ENCODE data around the gene DDN.

Gene DDN

DNA sequence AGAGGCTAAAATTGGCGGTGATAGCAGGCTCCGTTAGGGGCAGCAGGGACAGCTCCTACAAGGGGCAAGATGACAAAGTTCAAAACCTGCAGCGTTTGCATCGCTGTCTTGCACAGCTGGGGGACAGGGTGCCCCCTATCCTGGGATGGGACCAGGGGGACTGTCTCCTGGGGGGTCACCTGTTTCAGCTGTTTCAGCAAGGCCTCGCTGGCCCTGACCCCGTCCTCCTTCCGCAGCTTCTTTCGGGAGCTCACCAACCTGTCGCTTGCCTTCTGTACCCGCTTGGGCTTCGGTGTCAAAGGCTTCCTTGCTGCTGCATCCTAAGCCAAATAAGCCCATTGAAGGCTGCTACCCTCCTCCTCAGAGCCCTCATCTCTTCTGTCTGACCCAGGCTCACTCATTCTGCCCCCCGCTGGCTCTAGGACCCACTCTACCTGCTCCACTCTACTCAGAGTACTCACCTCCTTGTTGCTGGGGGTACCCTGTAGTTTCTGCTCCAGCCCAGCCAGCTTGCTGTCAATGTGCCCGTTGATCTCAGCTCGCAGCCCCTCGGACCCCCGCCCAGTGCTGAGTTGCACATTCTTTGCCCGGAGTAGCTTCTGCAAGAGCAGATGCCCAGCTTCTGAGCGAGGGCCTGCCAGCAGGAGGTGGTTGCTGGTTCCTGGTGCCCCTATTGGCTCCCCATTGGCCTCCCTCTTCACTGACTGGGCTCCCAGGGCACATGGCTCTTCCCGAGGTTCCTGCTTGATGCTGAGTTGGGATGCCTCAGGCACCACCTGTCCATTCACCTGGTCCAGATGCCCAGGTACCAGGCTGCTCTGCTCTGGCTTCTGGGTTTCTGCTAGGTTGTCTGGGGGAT is 31.8 kb upstream of the DDN start:
- DNase-seq, result no peak

DNA sequence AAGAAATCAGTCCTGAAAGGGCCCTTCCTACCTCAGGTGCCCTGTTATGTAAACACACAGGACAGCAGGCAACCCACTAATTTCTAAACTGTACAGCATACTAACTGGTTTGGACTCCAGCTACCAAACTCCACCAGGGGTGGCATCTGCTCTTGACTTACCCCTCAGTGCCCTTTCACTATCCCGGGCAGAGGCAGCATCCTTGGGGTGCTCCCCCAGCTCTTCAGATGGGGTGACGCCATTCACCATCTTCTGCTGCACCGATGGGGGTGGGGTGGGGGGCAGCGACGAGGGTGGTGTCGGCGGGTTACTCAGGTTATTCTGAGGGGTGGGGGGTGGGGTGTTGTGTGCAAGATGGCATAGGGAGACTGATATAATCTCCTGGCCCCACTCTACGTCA is 30.9 kb upstream of the DDN start:
- DNase-seq, result no peak

DNA sequence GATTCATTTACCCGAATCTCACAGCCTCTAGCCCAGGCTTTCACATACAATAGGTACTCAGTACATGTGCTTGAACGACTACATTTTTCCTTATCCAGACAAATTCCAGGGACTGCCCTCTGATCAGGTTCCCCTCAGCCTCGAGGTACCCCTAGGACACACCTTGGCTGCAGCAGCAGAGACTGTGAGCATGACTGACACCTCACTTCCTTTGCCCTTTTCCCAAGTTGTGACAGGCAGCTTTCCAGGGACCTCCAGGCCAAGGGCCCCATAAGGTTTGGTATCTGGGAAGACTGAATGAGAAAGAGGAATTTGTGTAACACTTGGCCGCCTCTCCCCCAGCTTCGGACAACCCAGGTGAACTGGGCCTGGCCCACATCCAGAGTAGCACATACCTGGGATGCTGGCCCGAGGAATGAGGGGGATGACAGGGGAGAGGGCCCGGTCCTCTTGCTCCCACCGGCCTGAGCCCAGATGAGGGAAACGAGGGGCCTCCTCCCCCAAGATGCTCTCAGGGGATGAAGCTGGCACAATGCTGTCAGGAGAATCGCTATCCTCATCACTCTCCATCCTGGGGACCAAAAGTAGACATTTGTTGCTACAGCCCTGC is 29.6 kb upstream of the DDN start:
- DNase-seq, result no peak

DNA sequence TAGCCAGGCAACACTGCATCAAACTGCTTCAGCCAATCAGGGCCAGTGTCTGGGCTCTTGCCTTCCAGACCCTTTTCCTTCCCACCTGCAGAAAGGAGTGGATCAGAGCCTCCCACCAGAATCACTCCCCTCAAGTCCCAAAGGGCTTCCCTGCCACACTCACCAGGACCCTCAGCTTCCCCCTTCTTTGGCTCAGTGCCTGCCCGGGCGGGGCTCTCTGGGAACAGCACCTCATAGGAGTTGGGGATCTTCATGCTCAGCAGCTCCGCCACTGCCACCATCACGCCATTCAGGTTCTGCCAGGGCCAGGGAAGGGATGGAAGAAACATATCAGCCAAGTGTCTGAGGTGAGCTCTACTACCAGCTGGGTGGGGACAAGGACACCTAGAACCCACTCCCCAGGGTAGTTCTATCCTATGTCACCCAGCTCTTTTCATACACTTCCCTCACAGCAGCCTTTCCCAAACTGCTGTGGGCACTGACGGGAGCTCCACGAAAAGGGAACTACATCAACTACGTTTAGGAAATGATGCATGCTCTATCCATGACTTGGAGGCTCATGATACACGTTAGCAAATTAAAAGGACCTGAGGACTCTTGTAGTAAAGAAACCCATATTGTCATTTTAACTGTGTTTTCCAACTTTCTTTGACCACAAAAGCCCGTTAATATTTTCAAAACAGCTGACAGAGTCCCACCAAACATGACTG is 28.8 kb upstream of the DDN start:
- peak; percentile 63 for DNase-seq

DNA sequence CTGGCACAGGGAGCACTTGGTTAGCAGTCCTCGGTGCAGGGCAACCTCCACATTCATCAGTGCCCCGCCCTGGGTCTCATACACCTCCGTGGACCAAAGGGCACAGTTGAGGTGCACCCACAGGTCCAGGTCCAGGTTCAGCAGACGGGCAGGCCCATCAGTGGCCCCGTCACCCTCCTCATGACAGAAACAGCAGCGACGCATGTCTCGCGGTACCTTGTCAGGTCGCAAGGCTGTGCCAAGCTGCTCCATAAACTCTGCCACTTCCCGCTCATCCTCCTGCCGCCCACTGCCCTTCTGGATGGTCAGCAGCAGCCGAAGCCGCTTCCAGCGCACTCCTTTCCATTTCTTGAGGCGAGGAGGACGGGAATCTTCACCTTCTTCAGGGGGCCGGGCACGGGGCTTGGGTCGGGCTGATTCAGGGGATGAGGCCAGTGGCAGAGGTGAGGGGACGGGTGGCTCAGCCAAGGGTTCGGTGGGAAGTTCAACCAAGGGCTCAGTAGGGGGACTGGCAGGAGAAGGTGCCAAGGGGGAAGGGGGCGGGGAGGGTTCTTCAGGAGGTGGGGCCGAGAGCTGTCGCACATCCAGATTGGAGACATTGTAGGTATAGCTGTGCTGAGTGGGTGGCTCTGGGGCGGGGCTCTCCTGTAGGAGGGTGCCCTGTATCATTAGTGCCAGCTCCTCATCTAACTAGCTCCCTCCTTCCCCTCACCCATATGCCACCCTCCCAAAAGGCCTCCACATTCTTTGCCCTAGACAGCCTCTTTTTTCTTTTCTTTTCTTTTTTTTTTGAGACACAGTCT is 27.7 kb upstream of the DDN start:
- no peak for DNase-seq

DNA sequence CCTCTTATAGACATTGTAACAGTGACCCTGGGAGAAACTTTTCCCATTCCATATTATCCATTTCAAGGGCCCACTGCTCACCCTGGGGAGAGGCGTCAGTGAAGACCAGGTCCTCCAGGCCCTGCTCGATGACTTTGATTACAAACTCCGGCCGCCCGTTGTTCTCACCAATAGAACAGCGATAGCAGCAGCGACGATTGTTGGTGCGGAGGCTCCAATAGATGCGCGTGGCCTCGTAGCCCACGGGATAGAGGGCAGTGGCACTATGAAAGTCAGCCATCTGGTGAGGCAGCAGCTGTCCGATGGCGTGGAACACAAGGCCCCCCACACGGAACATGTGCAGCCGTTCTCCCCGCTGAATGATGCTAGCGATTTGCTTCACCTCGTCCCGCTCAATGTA is 26.9 kb upstream of the DDN start:
- DNase-seq, result no peak

DNA sequence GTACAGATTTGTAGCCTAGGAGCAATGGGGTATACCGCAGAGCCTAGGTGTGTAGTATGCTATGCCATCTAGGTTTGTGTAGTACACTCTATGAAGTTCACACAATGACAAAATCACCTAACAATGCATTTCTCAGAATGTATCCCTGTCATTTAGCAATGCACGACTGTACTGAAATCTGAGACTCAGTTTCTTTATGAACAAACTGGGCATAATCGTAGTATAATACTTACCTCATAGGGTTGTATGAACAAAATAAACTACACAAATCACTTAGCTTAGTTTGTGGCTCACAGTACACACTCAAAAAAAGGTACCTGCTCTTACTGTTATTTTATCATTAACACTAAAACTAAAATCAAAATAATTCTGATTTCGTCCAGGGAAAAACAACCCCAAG is 26.3 kb upstream of the DDN start:
- DNase-seq, result no peak

DNA sequence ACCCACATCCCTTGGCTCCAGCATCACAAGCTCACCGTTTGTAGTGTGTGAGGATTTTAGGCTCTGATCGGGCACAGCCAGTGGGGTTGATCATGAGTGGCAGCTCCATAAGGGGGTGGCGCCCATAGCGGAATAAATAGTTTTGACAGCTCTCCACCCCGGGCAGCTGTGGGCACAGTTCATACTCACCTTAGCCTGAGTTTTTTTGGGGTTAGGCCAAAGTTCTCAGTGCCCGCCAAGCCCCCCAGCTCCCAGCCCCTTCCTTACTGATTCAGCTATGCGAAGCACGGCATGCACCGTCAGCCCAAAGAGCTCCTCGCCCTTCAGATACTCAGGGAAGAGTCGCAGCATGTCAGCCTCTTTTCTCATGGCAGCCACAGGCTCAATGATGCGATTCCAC is 25.4 kb upstream of the DDN start:
- DNase-seq, result no peak

DNA sequence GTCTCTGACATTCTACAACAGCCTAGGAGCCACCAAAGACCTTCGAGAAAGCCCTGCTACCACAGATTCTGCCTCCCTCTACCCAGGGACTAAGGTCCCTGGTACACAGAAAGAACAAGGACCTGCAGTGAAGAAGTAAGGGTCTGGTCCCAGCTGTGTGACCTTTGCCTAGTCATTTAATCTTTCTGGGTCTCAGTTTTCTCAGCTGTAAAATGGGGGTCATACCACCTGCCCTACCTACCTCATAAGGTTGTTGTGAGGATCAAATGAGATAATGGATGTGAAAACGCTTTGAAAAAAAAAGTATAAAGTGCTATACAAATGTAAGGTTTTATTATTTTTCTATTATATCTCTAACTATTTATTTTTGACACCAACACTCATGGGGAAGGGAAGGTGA is 24.6 kb upstream of the DDN start:
- DNase-seq, result no peak

DNA sequence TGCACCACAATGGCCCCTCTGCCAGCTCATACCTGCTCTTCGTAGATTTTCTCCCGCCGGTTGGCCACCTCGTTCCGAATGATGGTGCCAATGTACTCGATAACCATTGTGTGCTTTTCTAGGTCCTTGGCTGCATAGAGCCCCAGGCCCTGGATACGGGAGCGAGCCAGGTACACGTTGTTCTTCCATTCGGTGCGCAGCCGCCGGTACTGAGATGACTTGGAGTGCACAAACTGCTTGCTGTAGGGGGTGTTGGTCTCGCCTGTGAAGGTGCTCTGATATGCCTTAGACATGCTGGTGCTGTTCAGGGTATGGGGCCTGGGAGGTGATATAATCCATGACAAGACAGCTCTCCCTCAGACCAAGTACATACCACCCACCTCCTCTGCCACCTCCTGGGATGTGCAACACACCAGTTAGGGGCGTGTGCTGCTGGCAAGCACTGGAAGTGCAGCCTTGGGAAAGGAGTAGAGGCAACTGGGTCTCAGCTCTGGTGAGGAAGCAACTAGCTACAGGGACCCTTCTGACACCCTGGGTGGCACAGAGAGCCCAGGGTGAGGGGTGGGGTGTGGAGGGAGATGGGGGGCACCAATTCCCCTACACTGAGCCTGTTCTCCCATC is 23.5 kb upstream of the DDN start:
- DNase-seq, result no peak

DNA sequence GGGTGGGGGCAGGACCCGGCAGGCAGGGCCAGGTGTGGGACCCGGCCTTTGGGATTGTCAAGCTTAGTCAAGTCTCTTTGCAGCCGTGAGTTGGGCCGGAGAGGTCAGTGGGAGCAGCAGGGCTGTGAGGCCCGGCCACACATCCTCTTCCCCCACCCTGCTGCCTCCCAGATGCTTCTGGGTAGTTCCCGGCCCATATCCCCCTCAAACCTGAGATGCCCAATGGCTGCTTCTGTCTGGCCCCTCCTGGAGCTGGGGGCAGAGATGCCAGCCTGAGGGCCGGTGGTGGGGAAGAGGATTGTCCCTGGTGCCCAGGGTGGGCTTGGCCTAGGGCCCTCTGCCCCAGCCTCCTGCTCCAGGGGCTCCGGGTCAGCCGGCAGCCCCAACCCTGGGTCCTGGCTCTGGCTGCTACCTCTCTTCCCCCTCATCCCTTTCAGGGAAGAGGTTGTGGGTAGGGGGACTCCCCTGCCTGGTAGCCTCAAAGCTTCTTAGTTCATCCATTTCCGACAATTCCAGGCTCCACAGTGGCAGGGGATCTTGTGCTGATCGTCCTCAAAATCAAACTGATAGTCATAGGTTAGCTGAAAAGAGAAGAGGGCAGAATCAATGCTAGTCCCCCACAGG is 22.2 kb upstream of the DDN start:
- DNase-seq, result no peak

DNA sequence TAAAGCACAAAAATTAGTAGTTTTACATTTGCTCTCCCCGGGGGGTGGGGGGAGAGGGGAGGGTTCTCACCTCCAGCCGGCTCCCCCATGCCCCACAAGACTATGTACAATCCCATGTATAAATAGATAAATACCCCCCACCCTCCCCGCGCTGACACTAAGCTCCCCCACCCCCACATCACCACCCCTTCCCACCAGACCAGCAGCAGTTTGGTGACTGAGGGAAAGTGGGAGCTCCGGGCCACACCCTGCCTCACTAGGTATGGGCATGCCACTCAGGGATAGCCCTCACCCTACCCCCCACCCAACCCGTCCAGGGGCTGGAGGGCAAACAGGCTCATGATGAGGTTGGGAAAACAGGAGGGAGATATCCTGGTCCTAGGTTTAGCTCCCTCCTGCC is 21.3 kb upstream of the DDN start:
- no peak for DNase-seq

DNA sequence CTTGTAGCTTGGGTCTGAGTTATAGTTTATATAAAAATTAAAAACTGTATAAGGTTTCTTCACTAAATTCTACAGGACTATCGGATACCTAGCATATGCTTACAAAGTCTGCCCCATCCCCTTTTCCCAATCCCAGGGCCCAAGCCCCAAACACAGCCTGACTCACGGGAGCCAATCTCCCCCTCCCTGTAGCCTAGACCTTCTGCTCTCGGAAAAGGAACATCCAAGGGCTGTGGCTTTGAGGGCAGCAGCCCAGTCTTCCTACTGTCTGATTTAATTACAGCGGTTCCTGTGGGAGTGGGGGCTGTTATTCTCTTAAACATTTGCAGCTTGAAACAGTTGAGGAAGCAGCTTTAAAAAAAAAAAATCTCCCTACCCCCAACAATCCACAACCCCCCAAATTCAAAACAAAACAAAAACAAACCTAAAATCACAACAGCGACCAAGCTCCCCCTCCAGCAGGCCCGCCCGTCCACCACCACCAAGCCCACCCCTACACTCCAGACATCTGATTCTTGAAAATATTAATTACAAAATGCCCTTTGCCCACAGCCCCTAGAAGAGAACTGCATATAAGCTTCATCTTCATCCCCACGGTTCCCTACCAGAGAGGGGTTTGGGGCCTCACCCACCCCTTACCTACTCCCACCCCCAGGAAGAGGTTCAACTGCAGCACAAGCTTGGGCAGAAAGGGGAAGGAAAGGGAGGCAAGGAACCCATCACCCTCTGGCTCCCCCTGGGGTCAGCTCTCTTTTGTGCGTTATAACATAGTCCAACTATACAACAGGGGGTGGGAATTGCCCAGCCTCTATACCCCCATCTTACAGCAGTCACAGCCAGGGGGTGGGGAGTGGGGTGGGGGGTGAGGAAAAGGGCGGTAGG is 20.5 kb upstream of the DDN start:
- peak; percentile 68 for DNase-seq

DNA sequence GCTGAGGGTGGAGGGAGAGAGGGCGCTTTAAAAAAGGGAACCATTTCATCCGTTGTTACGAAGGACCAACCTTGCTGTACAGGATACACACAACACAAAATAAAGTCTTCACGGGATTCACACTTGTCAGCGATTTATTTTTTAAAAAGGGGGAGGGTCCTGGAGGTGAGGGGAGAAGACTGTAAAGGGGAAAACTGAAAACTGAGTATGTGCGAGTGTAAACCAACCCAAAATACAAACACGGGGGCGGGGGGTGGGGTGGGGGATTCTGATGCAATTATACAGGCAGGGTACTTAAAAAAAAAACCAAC is 19.9 kb upstream of the DDN start:
- no peak for DNase-seq

DNA sequence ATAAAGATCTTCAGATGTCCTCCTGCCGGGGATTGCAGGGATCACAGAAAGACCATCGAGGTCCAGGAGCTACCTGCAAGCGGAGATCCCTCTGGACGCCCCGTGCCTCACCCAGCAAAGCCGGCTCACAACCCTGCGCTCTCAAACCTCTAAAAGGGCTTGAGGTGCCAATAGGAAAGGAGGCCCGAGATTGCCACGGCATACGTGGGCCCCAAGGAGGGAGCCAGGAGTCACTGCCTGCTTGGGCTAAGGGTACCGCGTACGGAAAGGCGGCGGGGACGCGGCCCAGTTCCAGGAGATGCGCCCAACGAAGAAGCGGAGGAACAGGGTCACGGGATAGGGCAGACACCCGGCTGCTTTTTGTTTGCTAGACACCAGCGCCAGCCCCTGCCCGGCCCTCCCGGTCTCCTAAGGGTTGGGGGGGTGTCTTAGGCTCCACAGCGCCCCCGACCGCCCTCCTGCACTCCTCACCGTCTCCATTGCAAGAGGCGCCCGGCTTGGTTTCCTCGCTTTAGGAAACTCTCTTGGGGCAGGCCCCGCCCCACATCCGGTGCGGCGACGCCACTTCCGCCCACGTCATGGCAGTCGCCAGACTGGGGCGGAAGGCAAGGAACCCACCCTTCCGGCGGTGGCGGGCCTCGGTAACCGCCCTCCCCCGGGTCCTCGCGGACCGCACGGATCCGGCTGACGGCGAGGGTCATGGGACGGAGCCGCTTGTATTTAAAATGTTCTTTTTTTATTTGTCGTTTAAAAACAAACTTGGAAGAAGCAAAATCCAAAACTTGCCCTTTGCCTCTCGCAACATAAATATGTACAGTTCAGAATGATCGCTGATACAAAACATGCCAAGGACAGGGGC is 19.3 kb upstream of the DDN start, which contains the start of gene PRKAG1:
Gene PRKAG1 (minus strand): TSS at position 516 of the 859 bp plus-strand sequence. CDS start 36 bp downstream, at position 480.
- peak; percentile 98 for DNase-seq

DNA sequence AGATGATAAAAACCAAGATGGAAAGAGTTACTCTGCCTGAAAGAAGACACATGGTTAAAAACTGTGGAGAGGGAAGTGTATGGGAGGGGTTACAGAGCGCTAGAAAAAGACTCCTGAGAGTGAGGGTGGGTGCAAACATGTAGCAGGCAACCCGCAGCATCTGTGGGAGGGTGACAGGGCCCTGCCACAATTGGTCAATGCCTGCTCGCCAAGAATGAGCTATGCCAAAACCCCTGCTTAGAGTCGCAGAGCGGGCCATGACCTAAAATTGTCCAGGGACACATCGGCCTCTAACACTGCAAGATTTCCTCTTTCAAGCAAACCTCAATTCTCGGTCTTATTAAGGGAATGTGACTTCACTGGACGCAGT is 18.7 kb upstream of the DDN start:
- DNase-seq, result peak; percentile 68

DNA sequence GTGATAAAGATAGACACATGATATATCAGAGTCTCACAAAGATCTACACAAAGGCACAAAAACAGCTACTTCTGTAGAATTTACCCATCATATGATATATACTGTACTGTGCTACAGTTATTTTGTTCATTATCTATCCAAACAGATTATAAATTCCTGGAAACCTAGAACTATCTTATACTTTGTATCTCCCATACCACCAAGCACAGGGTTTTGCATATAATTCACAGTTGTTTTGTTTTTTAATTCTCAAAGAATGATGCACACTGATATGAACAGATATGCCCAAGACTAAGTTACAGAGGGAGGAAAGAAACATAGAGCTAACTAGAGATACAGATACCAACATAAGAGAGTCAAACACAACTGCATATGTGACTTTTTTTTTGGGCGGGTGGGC is 16.0 kb upstream of the DDN start:
- DNase-seq, result no peak

DNA sequence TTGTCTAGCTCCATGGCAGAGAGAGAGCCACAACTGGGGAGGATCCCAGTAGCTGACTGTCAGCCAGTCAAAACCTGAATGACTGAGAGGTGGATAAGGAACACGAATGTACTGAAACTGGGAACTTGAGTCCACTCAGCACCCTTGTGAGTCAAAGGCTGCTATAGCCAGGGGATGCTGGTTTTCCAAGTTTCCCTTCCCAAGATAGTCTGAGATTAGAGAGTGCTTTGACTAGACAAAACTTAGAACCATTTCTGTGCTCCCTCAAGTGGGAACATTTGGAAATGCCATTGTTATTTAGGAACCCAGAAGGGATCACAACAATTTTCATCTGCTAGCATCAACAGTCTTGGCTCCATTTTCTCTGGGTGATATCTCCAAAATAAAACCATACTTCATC is 15.4 kb upstream of the DDN start:
- DNase-seq, result peak; percentile 21

DNA sequence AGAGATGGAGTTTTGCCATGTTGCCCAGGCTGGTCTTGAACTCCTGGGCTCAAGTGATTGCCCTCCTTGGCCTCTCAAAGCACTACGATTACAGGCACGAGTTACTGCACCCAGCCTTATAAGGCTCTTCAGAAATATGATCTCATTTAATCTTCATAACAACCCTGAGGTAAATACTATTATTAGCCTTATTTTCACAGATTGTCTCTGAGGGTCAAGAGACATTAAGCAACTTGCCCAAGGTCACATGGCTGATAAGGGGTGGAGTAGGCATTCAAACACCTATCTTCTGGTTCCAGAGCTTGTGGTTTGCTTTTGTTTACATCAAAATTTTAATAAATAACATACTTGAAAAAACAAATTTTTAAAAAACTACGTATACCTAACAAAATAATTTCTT is 14.3 kb upstream of the DDN start:
- no peak for DNase-seq

DNA sequence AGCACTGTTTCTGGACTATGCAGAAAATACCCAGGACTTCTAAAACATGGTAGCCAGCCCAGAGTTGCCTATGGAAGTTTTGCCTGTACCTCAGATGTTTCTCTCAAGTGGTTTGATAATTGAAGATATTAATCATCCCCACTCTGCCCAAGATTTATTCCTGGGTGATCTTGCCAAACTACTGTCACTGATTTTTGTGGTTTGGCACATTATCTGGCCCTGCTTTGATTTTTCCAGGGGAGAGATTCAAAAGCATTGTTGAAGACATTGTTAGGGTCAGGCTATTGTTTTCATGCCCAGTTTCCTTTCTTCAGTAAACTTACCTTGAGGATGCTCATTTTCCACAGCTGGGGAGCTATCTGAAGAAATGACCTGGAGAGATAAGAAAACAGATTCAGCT is 13.6 kb upstream of the DDN start:
- DNase-seq, result no peak

Measured in suppressor macrophage treated with lipopolysaccharide for 4 hours (primary cell).